Measurements from ENCODE around the gene PLAA. TPM values are rescaled to one million over a fixed set of nuclear protein-coding genes. Genes with fewer than 3 reads are reported as not detected.
"Not testable (repeated sequence)": the region's sequence is repeated elsewhere in the genome, so short reads cannot be mapped to it uniquely, and the experiment has no call there.

The PLAA gene
- total and polyA plus RNA-seq, 2 donors from 2014 or later = 12.0 to 26.9 TPM

- DNase-seq (no peak), FAIRE-seq (no peak)
- Histone ChIP-seq H3K4me1 (ENCODE audit: control insufficient read depth in 2 of 3, insufficient read depth in 2 of 3, low read depth in 1 of 3, low read length in 3 of 3) (peaks cover 0 to 8% (median 3%) of the 10 kb centered on the region in 3 donors), H3K9me3 (ENCODE audit: control insufficient read depth in 2 of 3, insufficient read depth in 1 of 3, low read length in 3 of 3) (no peaks in the 10 kb centered on the region), H3K9ac (ENCODE audit: low read length in 3 of 3) (no peak overlapping the region), H3K27ac (ENCODE audit: low read depth in 2 of 2, low read length in 2 of 2) (no peak overlapping the region), H3K36me3 (ENCODE audit: control insufficient read depth in 2 of 3, insufficient read depth in 3 of 3, low read length in 3 of 3) (peaks cover 0 to 11% (median 0%) of the 10 kb centered on the region in 3 donors), H3K27me3 (ENCODE audit: control insufficient read depth, insufficient read depth, low read length) (no peaks in the 10 kb centered on the region), H3K4me3 (ENCODE audit: low read length in 3 of 3) (no peak overlapping the region)
- TF ChIP-seq CTCF (IDR thresholded peaks at IDR 0.05; ENCODE audit: borderline replicate concordance, extremely low read depth, insufficient read depth) = no peak
- intact Hi-C loops (cut with DNase I) = no loop called here
Observed at GRCh38 chr9:26888271-26888670, 58.8 kb downstream of the PLAA start.

GRCh38 chr9:26882154-26882553 lies 64.9 kb downstream of the PLAA start:
- intact Hi-C loops (cut with DNase I) = no loop called here
- no peak overlapping the region for H3K9ac ChIP-seq (ENCODE audit: low read length in 3 of 3)
- no peaks in the 10 kb centered on the region for H3K27me3 ChIP-seq (ENCODE audit: control insufficient read depth, insufficient read depth, low read length)
- no peak for DNase-seq
- no peak overlapping the region for H3K27ac ChIP-seq (ENCODE audit: low read depth in 2 of 2, low read length in 2 of 2)
- H3K4me1 ChIP-seq (ENCODE audit: control insufficient read depth in 2 of 3, insufficient read depth in 2 of 3, low read depth in 1 of 3, low read length in 3 of 3) = no peaks in the 10 kb centered on the region
- no peak overlapping the region for H3K4me3 ChIP-seq (ENCODE audit: low read length in 3 of 3)
- FAIRE-seq = no peak
- TF ChIP-seq CTCF (IDR thresholded peaks at IDR 0.05; ENCODE audit: borderline replicate concordance, extremely low read depth, insufficient read depth) = no peak
- peaks cover 3 to 30% (median 6%) of the 10 kb centered on the region in 3 donors for H3K36me3 ChIP-seq (ENCODE audit: control insufficient read depth in 2 of 3, insufficient read depth in 3 of 3, low read length in 3 of 3)
- peaks cover 0 to 4% (median 0%) of the 10 kb centered on the region in 3 donors for H3K9me3 ChIP-seq (ENCODE audit: control insufficient read depth in 2 of 3, insufficient read depth in 1 of 3, low read length in 3 of 3)

GRCh38 chr9:26880262-26880661 lies 66.8 kb downstream of the PLAA start:
- DNase-seq (no peak), FAIRE-seq (no peak)
- Histone ChIP-seq H3K27ac (ENCODE audit: low read depth in 2 of 2, low read length in 2 of 2) (no peak overlapping the region), H3K4me1 (ENCODE audit: control insufficient read depth in 2 of 3, insufficient read depth in 2 of 3, low read depth in 1 of 3, low read length in 3 of 3) (no peaks in the 10 kb centered on the region), H3K36me3 (ENCODE audit: control insufficient read depth in 2 of 3, insufficient read depth in 3 of 3, low read length in 3 of 3) (peaks cover 5 to 30% (median 6%) of the 10 kb centered on the region in 3 donors), H3K4me3 (ENCODE audit: low read length in 3 of 3) (no peak overlapping the region), H3K9me3 (ENCODE audit: control insufficient read depth in 2 of 3, insufficient read depth in 1 of 3, low read length in 3 of 3) (peaks cover 0 to 4% (median 0%) of the 10 kb centered on the region in 3 donors), H3K9ac (ENCODE audit: low read length in 3 of 3) (no peak overlapping the region), H3K27me3 (ENCODE audit: control insufficient read depth, insufficient read depth, low read length) (no peaks in the 10 kb centered on the region)
- intact Hi-C loops (cut with DNase I) = no loop called here
- TF ChIP-seq CTCF (IDR thresholded peaks at IDR 0.05; ENCODE audit: borderline replicate concordance, extremely low read depth, insufficient read depth) = peak; percentile 3

- H3K4me3 ChIP-seq (ENCODE audit: low read length in 3 of 3); H3K4me1 ChIP-seq (ENCODE audit: control insufficient read depth in 2 of 3, insufficient read depth in 2 of 3, low read depth in 1 of 3, low read length in 3 of 3); FAIRE-seq; intact Hi-C loops (cut with DNase I); H3K36me3 ChIP-seq (ENCODE audit: control insufficient read depth in 2 of 3, insufficient read depth in 3 of 3, low read length in 3 of 3); H3K9me3 ChIP-seq (ENCODE audit: control insufficient read depth in 2 of 3, insufficient read depth in 1 of 3, low read length in 3 of 3); H3K9ac ChIP-seq (ENCODE audit: low read length in 3 of 3); DNase-seq; H3K27me3 ChIP-seq (ENCODE audit: control insufficient read depth, insufficient read depth, low read length); H3K27ac ChIP-seq (ENCODE audit: low read depth in 2 of 2, low read length in 2 of 2): not testable (repeated sequence)
Observed at GRCh38 chr9:26875155-26875554, 71.9 kb downstream of the PLAA start.
